AG04449 (cell line): Measurements from ENCODE around the gene SERPINE1.

ENCODE experiments used
- CTCF ChIA-PET: fragments of 350-600 bp; formaldehyde crosslinking; extraction: SDS; loops from one replicate; lab custom pipeline; 2021; ENCODE audit warnings: antibody characterized with exemption; lab: Yijun Ruan, JAX
- POLR2A ChIA-PET: fragments of 400-600, 350-600 bp; formaldehyde crosslinking; extraction: SDS; loops from one replicate; lab custom pipeline; 2020; ENCODE audit warnings: antibody characterized with exemption, inconsistent platforms; lab: Yijun Ruan, JAX
- DNase-seq: peaks from one replicate; pipeline ENCODE4 v3.0.0-alpha.2; 2010; ENCODE audit warnings: low read depth, low spot score
- H3K4me3 ChIP-seq: 2 replicates; pipeline ENCODE4 v1.5.1; 2011; ENCODE audit warnings: low read depth, mild to moderate bottlenecking, control low read depth, low read length
- TF ChIP-seq, protein P1 (sequence below): IDR thresholded peaks from one replicate; pipeline ENCODE4 v1.5.1; 2011; ENCODE audit warnings: mild to moderate bottlenecking, moderate library complexity, low read length, control low read depth, inconsistent platforms; ENCODE audit not compliant: insufficient read depth; ENCODE audit errors: missing control alignments

SERPINE1 gene

GRCh38 chr7:101153969-101154692 is 27.2 kb downstream of the SERPINE1 start, which contains the start of gene AP1S1:
TSS of gene AP1S1 (plus strand) at chr7:101154476. CDS start at chr7:101154515, 39 bp downstream.
- DNase-seq: no peak
- ChIA-PET CTCF (interaction anchor here (1.9 to 8.7 kb wide), 5 partner anchors 10 to 137 kb away, joined by 7 to 59 read pairs (median 13); partner anchors contain the start of gene VGF), POLR2A (no interaction called here)
- H3K4me3 ChIP-seq: peak within 1 kb of the TSS; percentile 83
- TF ChIP-seq, protein P1, sequence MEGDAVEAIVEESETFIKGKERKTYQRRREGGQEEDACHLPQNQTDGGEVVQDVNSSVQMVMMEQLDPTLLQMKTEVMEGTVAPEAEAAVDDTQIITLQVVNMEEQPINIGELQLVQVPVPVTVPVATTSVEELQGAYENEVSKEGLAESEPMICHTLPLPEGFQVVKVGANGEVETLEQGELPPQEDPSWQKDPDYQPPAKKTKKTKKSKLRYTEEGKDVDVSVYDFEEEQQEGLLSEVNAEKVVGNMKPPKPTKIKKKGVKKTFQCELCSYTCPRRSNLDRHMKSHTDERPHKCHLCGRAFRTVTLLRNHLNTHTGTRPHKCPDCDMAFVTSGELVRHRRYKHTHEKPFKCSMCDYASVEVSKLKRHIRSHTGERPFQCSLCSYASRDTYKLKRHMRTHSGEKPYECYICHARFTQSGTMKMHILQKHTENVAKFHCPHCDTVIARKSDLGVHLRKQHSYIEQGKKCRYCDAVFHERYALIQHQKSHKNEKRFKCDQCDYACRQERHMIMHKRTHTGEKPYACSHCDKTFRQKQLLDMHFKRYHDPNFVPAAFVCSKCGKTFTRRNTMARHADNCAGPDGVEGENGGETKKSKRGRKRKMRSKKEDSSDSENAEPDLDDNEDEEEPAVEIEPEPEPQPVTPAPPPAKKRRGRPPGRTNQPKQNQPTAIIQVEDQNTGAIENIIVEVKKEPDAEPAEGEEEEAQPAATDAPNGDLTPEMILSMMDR: no peak

- peak overlapping the region; percentile 83 for H3K4me3 ChIP-seq
- TF ChIP-seq, protein P1: no peak
- ChIA-PET POLR2A (no interaction called here), CTCF (interaction anchor here (2.1 to 8.7 kb wide), 8 partner anchors 10 to 128 kb away, joined by 7 to 59 read pairs (median 22); partner anchors contain the start of genes FIS1 and VGF)
- DNase-seq: no peak
Observed at GRCh38 chr7:101154693-101155102, 27.8 kb downstream of the SERPINE1 start.

DNA sequence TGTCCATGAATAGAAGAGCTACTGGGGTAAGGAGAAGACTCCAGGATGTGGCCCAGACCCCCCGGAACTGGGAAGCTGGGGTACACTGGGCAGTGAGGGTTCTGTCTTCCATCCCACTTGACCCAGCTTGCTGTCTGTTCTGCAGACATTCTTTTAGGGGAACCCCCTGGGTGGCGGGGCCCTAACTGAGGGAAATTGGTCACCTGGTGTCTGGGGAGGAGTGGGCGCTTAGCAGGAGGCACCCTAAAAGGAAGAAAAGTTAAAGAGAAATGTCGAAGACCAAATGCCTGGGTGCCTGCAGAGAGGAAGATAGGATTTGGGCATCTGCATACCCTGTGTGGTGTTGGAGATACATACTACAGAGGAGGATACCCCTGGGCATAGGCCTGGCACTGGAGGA is 28.4 kb downstream of the SERPINE1 start:
- CTCF ChIA-PET: interaction anchor here (0.6 to 8.7 kb wide), 8 partner anchors 10 to 128 kb away, joined by 3 to 59 read pairs (median 13); partner anchors contain the start of genes FIS1 and VGF
- H3K4me3 ChIP-seq: peak overlapping the region; percentile 83
- TF ChIP-seq, protein P1: no peak
- POLR2A ChIA-PET: no interaction called here
- DNase-seq: no peak

- TF ChIP-seq, protein P1: no peak
- ChIA-PET POLR2A (interaction anchor here (0.7 kb wide), 1 partner anchor 530 kb away, joined by 3 read pairs; no protein-coding TSS in a partner anchor), CTCF (interaction anchor here (0.7 to 8.7 kb wide), 11 partner anchors 9 to 134 kb away, joined by 3 to 59 read pairs (median 7); partner anchors contain the start of genes FIS1, TRIM56 and VGF)
- no peak overlapping the region for H3K4me3 ChIP-seq
- DNase-seq: no peak
Observed at GRCh38 chr7:101156277-101156676, 29.4 kb downstream of the SERPINE1 start.

GRCh38 chr7:101156866-101157589 is 30.1 kb downstream of the SERPINE1 start:
- CTCF ChIA-PET: interaction anchor here (0.7 to 8.7 kb wide), 14 partner anchors 9 to 134 kb away, joined by 3 to 59 read pairs (median 4); partner anchors contain the start of genes FIS1, PLOD3, TRIM56 and VGF
- POLR2A ChIA-PET: no interaction called here
- H3K4me3 ChIP-seq: no peak overlapping the region
- TF ChIP-seq, protein P1: no peak
- DNase-seq: no peak
